ENCODE results near the gene KRTAP5-4. TPM values are rescaled to one million over a fixed set of nuclear protein-coding genes. Genes with fewer than 3 reads are reported as not detected.
A peak's percentile ranks its signal among the peaks of the same experiment; 100 is the strongest.

The KRTAP5-4 gene
- total RNA-seq, 1 donor from 2014 or later = not detected

DNA sequence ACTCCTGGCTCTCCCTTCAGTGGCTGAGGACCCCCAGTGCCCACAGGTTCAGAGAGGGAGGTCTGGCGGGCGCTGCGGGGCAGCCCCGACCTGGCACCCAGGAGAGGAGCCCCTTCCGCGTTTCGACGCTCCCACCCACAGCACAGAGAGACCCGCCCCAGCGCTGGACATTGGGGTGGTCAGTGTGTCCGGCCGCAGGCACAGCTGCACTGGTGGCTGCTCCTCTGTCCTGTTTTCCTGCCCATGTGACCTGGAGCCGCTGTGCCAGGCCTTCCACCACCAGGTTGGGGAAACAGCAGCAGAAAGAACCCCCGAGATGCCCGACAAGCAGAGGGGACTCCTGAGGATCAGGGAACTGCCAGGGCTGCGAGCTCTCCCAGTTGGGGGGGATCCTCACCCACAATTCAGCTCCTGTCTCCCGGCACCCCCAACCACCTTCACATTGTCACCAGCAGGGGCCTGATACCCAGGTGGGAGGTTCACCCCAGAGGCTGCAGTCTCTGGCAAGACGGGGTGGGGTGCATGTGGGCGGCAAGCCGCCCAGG is 21.3 kb upstream of the KRTAP5-4 start:
- H3K4me1 Mint-ChIP-seq (ENCODE audit: low read depth, unreplicated experiment) = no peaks in the 10 kb centered on the region
- H3K27me3 Mint-ChIP-seq (ENCODE audit: unreplicated experiment) = no peaks in the 10 kb centered on the region
- H3K27ac Mint-ChIP-seq (ENCODE audit: unreplicated experiment) = no peak overlapping the region
- DNase-seq = no peak
- H3K9me3 Mint-ChIP-seq (ENCODE audit: unreplicated experiment) = no peaks in the 10 kb centered on the region
- TF ChIP-seq, protein P1, sequence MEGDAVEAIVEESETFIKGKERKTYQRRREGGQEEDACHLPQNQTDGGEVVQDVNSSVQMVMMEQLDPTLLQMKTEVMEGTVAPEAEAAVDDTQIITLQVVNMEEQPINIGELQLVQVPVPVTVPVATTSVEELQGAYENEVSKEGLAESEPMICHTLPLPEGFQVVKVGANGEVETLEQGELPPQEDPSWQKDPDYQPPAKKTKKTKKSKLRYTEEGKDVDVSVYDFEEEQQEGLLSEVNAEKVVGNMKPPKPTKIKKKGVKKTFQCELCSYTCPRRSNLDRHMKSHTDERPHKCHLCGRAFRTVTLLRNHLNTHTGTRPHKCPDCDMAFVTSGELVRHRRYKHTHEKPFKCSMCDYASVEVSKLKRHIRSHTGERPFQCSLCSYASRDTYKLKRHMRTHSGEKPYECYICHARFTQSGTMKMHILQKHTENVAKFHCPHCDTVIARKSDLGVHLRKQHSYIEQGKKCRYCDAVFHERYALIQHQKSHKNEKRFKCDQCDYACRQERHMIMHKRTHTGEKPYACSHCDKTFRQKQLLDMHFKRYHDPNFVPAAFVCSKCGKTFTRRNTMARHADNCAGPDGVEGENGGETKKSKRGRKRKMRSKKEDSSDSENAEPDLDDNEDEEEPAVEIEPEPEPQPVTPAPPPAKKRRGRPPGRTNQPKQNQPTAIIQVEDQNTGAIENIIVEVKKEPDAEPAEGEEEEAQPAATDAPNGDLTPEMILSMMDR (IDR thresholded peaks at IDR 0.05; ENCODE audit: partially characterized antibody, unreplicated experiment) = no peak
- H3K36me3 Mint-ChIP-seq (ENCODE audit: unreplicated experiment) = no peaks in the 10 kb centered on the region
- no peak overlapping the region for H3K4me3 Mint-ChIP-seq (ENCODE audit: unreplicated experiment)

DNA sequence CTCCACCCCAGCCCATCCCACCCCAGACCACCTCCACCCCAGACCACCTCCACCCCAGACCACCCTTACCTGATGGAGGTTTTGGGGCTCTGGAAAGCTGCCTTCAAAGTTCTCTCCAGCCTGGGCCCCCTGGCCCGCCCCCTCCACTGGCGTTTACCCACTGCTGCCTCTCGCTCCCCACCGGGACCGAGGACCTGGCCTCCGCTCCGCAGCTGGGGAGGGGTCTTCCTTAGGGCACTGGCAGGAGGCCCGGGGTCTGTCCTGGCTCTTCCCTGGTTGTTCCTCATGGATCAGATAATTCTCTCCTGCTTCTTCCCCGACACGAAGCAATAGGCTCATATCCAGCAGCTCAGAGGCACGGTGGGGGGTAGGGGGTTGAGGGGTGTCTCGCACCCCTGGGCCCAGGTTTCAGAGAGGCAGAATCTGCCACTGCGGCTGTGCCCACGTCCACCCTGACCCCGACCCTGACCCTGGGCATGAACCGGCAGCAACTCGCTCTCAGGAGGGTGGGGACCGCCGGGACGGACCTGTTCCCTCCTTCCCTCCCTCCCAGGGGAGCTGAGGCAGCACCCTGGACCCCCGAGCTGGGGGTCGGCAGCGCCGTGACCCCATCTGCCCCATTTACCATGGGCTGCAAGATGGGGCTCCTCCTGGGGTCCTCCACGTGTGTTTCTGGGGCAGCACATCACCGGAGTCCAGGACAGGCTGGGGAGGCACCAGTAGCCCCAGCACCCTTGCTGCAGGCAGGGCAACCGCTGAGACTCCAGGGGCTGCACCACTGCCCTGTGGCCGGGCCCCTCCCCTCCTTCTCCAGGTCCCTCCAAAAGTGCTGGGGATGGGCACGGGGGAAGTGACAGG is 20.6 kb upstream of the KRTAP5-4 start:
- no peaks in the 10 kb centered on the region for H3K27me3 Mint-ChIP-seq (ENCODE audit: unreplicated experiment)
- H3K9me3 Mint-ChIP-seq (ENCODE audit: unreplicated experiment) = no peaks in the 10 kb centered on the region
- no peaks in the 10 kb centered on the region for H3K36me3 Mint-ChIP-seq (ENCODE audit: unreplicated experiment)
- no peak overlapping the region for H3K27ac Mint-ChIP-seq (ENCODE audit: unreplicated experiment)
- H3K4me1 Mint-ChIP-seq (ENCODE audit: low read depth, unreplicated experiment) = no peaks in the 10 kb centered on the region
- no peak for DNase-seq
- TF ChIP-seq, protein P1 (IDR thresholded peaks at IDR 0.05; ENCODE audit: partially characterized antibody, unreplicated experiment) = no peak
- H3K4me3 Mint-ChIP-seq (ENCODE audit: unreplicated experiment) = no peak overlapping the region

DNA sequence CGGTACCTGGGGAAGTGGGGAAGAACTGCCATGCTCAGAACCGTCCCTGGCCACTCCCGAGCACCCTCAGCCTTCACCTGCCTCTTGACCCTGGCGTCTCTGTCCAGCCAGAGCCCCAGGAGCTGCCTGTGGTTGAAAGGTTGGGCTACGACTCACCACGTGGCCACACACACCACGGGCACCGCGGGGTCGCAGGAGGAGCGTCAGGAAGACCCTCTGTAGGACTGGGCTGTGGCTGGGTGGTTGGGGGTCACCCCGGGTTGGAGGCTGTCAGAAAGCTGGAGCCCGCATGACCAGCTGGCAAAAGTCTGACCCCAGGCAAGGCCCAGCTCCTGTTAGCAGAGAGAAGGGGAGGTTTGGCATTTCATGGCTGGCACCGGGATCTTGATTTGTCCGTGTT is 19.2 kb upstream of the KRTAP5-4 start:
- no peaks in the 10 kb centered on the region for H3K27me3 Mint-ChIP-seq (ENCODE audit: unreplicated experiment)
- H3K4me1 Mint-ChIP-seq (ENCODE audit: low read depth, unreplicated experiment) = no peaks in the 10 kb centered on the region

DNA sequence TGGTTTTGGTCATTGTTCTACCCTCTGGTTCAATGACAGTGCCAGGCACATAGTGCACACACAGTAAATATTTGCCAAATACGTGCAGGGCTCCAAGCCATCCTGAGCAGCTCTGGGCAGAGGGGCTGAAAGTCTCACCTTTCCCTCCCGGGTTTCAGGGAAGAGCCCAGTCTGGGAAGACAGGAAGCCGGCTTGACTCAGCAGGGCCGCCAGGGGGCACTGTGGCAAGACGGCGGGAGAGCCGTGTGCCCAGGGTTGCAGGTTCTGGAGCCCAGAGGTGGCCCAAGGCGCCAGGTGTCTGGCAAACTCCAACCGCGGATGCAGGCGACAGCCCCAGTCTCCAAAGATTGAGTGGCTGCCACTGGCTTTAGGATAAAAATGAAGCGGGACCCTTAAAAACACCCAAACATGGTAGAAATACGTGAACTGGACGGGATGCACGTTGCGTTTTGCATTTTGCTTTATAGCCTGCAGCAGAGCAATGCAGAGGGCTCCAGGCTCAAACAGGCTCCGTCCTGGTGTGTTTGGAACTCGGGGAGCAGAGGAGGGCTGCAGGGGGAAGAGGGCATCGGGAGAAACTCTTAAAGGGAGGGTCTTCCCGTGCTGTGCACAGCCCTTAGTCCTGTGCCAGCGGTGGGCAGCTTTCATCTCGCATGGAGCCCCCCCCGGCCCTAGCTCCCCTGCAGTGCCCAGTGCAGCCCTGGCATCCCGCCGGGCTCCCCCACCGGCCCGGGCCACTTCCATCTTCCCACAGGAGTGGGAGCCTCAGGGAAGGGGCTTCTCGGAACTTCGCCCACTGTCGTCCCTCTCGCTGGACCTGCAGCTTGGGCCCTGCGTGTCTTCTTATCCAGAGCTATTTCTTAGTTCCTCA is 18.4 kb upstream of the KRTAP5-4 start:
- no peaks in the 10 kb centered on the region for H3K4me1 Mint-ChIP-seq (ENCODE audit: low read depth, unreplicated experiment)
- no peaks in the 10 kb centered on the region for H3K9me3 Mint-ChIP-seq (ENCODE audit: unreplicated experiment)
- H3K27ac Mint-ChIP-seq (ENCODE audit: unreplicated experiment) = no peak overlapping the region
- H3K36me3 Mint-ChIP-seq (ENCODE audit: unreplicated experiment) = no peaks in the 10 kb centered on the region
- peak; percentile 75 for DNase-seq
- TF ChIP-seq, protein P1 (IDR thresholded peaks at IDR 0.05; ENCODE audit: partially characterized antibody, unreplicated experiment) = peak; percentile 94
- no peaks in the 10 kb centered on the region for H3K27me3 Mint-ChIP-seq (ENCODE audit: unreplicated experiment)
- H3K4me3 Mint-ChIP-seq (ENCODE audit: unreplicated experiment) = no peak overlapping the region

More for the DNA sequence above, 19.2 kb upstream of the KRTAP5-4 start:
- Mint-ChIP-seq H3K27ac (ENCODE audit: unreplicated experiment) (no peak overlapping the region), H3K4me3 (ENCODE audit: unreplicated experiment) (no peak overlapping the region), H3K9me3 (ENCODE audit: unreplicated experiment) (no peaks in the 10 kb centered on the region), H3K36me3 (ENCODE audit: unreplicated experiment) (no peaks in the 10 kb centered on the region)
- TF ChIP-seq, protein P1 (IDR thresholded peaks at IDR 0.05; ENCODE audit: partially characterized antibody, unreplicated experiment) = no peak
- no peak for DNase-seq

Measured in glutamatergic neuron (in vitro differentiated cells).